K562 (cell line): ENCODE results near the gene SERTAD2. TPM values are rescaled to one million over a fixed set of nuclear protein-coding genes. Genes with fewer than 3 reads are reported as not detected.

Source experiments
- BHLHE40 ChIP-seq: IDR thresholded peaks from 2 replicates; pipeline ENCODE4 v1.6.1; 2011; ENCODE audit warnings: low read length, improper control_type of control experiment
- CBFA2T3 ChIP-seq: fragments of 450-650 bp; IDR thresholded peaks from 2 replicates; pipeline ENCODE4 v1.6.1; 2017
- CBX8 ChIP-seq: fragments of 200-600 bp; sonication (generic); IDR thresholded peaks from 2 replicates; pipeline ENCODE4 v1.6.1; 2012; ENCODE audit warnings: borderline replicate concordance, mixed run types, low read depth, mild to moderate bottlenecking, moderate library complexity, mixed read lengths, low read length, control low read depth, inconsistent platforms; ENCODE audit not compliant: poor library complexity, severe bottlenecking; ENCODE audit errors: extremely low read depth
- CTBP1 ChIP-seq: fragments of 450-650 bp; IDR thresholded peaks from 2 replicates; pipeline ENCODE4 v1.6.1; 2016; ENCODE audit warnings: borderline replicate concordance
- CXXC5 ChIP-seq: fragments of 250-450 bp; sonication (Bioruptor Pico); IDR thresholded peaks from 2 replicates; pipeline ENCODE4 v1.8.0; 2022; ENCODE audit warnings: inconsistent platforms, mild to moderate bottlenecking, moderate library complexity
- E2F3 ChIP-seq: fragments of 250-450 bp; sonication (Bioruptor Pico); IDR thresholded peaks from 2 replicates; pipeline ENCODE4 v1.4.0; 2020; ENCODE audit warnings: mild to moderate bottlenecking
- EP300 ChIP-seq: IDR thresholded peaks from 2 replicates; pipeline ENCODE4 v1.6.1; 2012; ENCODE audit warnings: low read length, improper control_type of control experiment
- MAX ChIP-seq: sonication (generic); formaldehyde crosslinking; IDR thresholded peaks from 2 replicates; pipeline ENCODE4 v1.9.0; 2022; ENCODE audit warnings: mild to moderate bottlenecking, missing genetic modification reagents
- MEIS2 ChIP-seq: fragments of 450-650 bp; IDR thresholded peaks from 2 replicates; pipeline ENCODE4 v1.6.1; 2014; ENCODE audit warnings: mild to moderate bottlenecking; ENCODE audit not compliant: partially characterized antibody
- TFAP4 ChIP-seq: sonication (generic); formaldehyde crosslinking; IDR thresholded peaks from 2 replicates; pipeline ENCODE4 v1.8.0; 2022; ENCODE audit warnings: missing genetic modification reagents, mild to moderate bottlenecking, moderate library complexity, borderline replicate concordance
- ZNF668 ChIP-seq: fragments of 250-450 bp; sonication (Bioruptor Pico); IDR thresholded peaks from 2 replicates; pipeline ENCODE4 v1.8.0; 2022; ENCODE audit warnings: mild to moderate bottlenecking, inconsistent platforms
- polyA plus RNA-seq, 8 experiments: library from polyadenylated mRNA; depleted of rRNA in 4 of 8; stranded (reverse) in 5 of 8; unstranded in 3 of 8; fragments of >200 nt; fragmentation: Nextera tagmentation in 2 of 8; fragmentation: Illumina TruSeq in 1 of 8; extraction: Ambion mirVana in 2 of 8; extraction: Trizol in 1 of 8; gene quantifications; 2 replicates each; pipeline versions ENCODE4 v1.2.1 to v1.2.3, GENCODE V29; 2011 to 2014; ENCODE audit warnings: inconsistent platforms in 1 of 8, missing spikeins in 1 of 8
- total RNA-seq, 7 experiments: library from RNA; depleted of rRNA in 6 of 7; stranded (reverse); fragments of >200 nt in 6 of 7; fragmentation: Illumina TruSeq in 2 of 7; extraction: Trizol in 2 of 7; gene quantifications; 2 replicates each; pipeline versions ENCODE4 v1.2.1 to v1.2.3, GENCODE V29; 2011 to 2021; ENCODE audit warnings: low replicate concordance in 1 of 7

Gene SERTAD2
- total and polyA plus RNA-seq, 9 of the 15 experiments (the other 6 are each of a cell fraction or from before 2014, with no cell fraction given): 3.0 to 12.5 (median 6.1) TPM

GRCh38 chr2:64641599-64641998 lies 12.1 kb downstream of the SERTAD2 start (continued):
- TF ChIP-seq TFAP4 (peak; percentile 33; the same call in 1 of the 2 replicates), CBX8 (no peak), CBFA2T3 (peak; percentile 51), EP300 (peak; percentile 54; the same call in 1 of the 2 replicates), ZNF668 (CRISPR knock-in tag) (no peak), CXXC5 (peak; percentile 47; the same call in 1 of the 2 replicates), MEIS2 (peak; percentile 30), MAX (CRISPR knock-in tag) (0 out of 2 replicates have a peak, but pooled peaks have one; percentile 16), BHLHE40 (no peak), CTBP1 (peak; percentile 74; the same call in 1 of the 2 replicates), E2F3 (CRISPR knock-in tag) (no peak)
- TF ChIP-seq, all 486 proteins: peak for 14
